Measurements from ENCODE around the gene MAPT. TPM values are rescaled to one million over a fixed set of nuclear protein-coding genes. Genes with fewer than 3 reads are reported as not detected.

Gene MAPT
- total RNA-seq, 6 donors from 2014 or later, result 2.1 to 3.7 (median 2.8) TPM

GRCh38 chr17:45867702-45868101, 26.7 kb upstream of the MAPT start:
- no peak overlapping the region for H3K4me3 ChIP-seq
- WGBS, 2 donors, result 69 to 83% methylated on average over 8 of the region's 8 CpGs

GRCh38 chr17:45868276-45868675, 26.1 kb upstream of the MAPT start:
- Histone ChIP-seq H3K36me3 (no peaks in the 10 kb centered on the region), H3K4me3 (no peak overlapping the region), H3K27ac (no peak overlapping the region), H3K27me3 (no peaks in the 10 kb centered on the region), H3K9me3 (no peaks in the 10 kb centered on the region), H3K4me1 (no peaks in the 10 kb centered on the region)
- 67 to 84% methylated on average over 5 of the region's 5 CpGs for WGBS, 2 donors
- ATAC-seq (ENCODE audit: low FRiP score in 2 of 2), result no peak
- TF ChIP-seq POLR2A (IDR thresholded peaks at IDR 0.05) (no peak), POLR2AphosphoS5 (IDR thresholded peaks at IDR 0.05) (no peak), CTCF (IDR thresholded peaks at IDR 0.05) (no peak), EP300 (IDR thresholded peaks at IDR 0.05) (no peak)
- no peak for DNase-seq

More at GRCh38 chr17:45867702-45868101, 26.7 kb upstream of the MAPT start:
- ATAC-seq (ENCODE audit: low FRiP score in 2 of 2) (no peak), DNase-seq (no peak)
- no peak for TF ChIP-seq POLR2A (IDR thresholded peaks at IDR 0.05)
- no peak for TF ChIP-seq POLR2AphosphoS5 (IDR thresholded peaks at IDR 0.05)
- no peak for TF ChIP-seq EP300 (IDR thresholded peaks at IDR 0.05)
- Histone ChIP-seq H3K4me1 (no peaks in the 10 kb centered on the region), H3K36me3 (no peaks in the 10 kb centered on the region), H3K9me3 (no peaks in the 10 kb centered on the region), H3K27ac (no peak overlapping the region), H3K27me3 (no peaks in the 10 kb centered on the region)

GRCh38 chr17:45869676-45870341, 24.5 kb upstream of the MAPT start:
- Histone ChIP-seq H3K27me3 (no peaks in the 10 kb centered on the region), H3K36me3 (no peaks in the 10 kb centered on the region), H3K27ac (no peak overlapping the region), H3K9me3 (no peaks in the 10 kb centered on the region), H3K4me3 (no peak overlapping the region), H3K4me1 (no peaks in the 10 kb centered on the region)
- WGBS, 2 donors, result 64 to 77% methylated on average over 14 of the region's 14 CpGs
- DNase-seq, result no peak
- no peak for ATAC-seq (ENCODE audit: low FRiP score in 2 of 2)
- TF ChIP-seq EP300 (IDR thresholded peaks at IDR 0.05) (no peak), POLR2A (IDR thresholded peaks at IDR 0.05) (no peak), POLR2AphosphoS5 (IDR thresholded peaks at IDR 0.05) (no peak), CTCF (IDR thresholded peaks at IDR 0.05) (no peak)

GRCh38 chr17:45870342-45870974, 23.9 kb upstream of the MAPT start:
- no peaks in the 10 kb centered on the region for H3K4me1 ChIP-seq
- TF ChIP-seq POLR2A (IDR thresholded peaks at IDR 0.05) (no peak), EP300 (IDR thresholded peaks at IDR 0.05) (no peak), POLR2AphosphoS5 (IDR thresholded peaks at IDR 0.05) (no peak), CTCF (IDR thresholded peaks at IDR 0.05) (no peak)
- DNase-seq, result no peak

GRCh38 chr17:45871718-45872117, 22.6 kb upstream of the MAPT start:
- no peaks in the 10 kb centered on the region for H3K4me1 ChIP-seq
- H3K4me3 ChIP-seq, result no peak overlapping the region
- DNase-seq (no peak), ATAC-seq (ENCODE audit: low FRiP score in 2 of 2) (no peak)
- TF ChIP-seq POLR2AphosphoS5 (IDR thresholded peaks at IDR 0.05), result no peak
- TF ChIP-seq CTCF (IDR thresholded peaks at IDR 0.05), result no peak
- no peak for TF ChIP-seq EP300 (IDR thresholded peaks at IDR 0.05)
- no peak for TF ChIP-seq POLR2A (IDR thresholded peaks at IDR 0.05)
- no peak overlapping the region for H3K27ac ChIP-seq
- H3K36me3 ChIP-seq, result no peaks in the 10 kb centered on the region
- 68 to 79% methylated on average over 5 of the region's 5 CpGs for WGBS, 2 donors
- H3K9me3 ChIP-seq, result no peaks in the 10 kb centered on the region
- H3K27me3 ChIP-seq, result no peaks in the 10 kb centered on the region

More at GRCh38 chr17:45870342-45870974, 23.9 kb upstream of the MAPT start:
- Histone ChIP-seq H3K36me3 (no peaks in the 10 kb centered on the region), H3K27me3 (no peaks in the 10 kb centered on the region), H3K27ac (no peak overlapping the region), H3K9me3 (no peaks in the 10 kb centered on the region), H3K4me3 (no peak overlapping the region)
- WGBS, 2 donors, result 31 to 42% methylated on average over 4 of the region's 4 CpGs
- ATAC-seq (ENCODE audit: low FRiP score in 2 of 2), result no peak
